ENCODE measurements around the gene LRMDA.

Gene LRMDA

DNA sequence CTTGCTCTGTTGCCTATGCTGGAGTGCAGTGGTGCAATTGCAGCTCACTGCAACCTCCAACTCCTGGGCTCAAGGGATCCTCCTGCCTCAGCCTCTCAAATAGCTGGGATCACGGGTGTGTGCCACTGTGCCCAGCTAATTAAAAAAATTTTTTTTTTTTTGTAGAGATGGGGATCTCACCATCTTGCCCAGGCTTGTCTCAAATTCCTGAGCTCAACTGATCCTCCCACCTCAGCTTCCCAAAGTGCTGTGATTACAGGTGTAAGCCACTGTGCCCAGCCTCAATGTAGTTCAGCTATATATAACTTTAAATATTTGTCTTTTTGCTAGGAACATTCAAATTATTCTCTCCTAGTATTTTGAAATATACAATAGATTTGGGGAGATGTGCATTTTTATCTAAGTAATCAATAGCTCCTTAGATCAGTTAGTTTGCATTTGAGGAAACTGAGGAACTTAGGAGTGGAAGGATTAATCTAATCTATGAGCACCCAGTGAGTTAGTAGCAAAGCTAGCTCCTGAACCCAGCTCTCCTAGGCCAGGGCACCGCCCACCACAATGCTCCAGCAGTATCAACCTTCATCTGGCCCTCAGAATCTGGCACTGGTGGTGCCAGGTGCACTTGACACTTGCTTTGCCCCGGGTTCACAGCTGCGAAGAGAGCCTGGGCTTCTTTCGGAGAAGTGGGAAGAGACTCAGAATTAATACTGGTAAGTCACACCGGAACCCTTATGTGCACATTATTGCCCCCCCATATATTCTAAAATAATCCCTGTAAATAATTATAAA, 5.9 kb upstream of the LRMDA start:
- DNase-seq, result no peak

GRCh38 chr10:75426880-75427279, 4.5 kb upstream of the LRMDA start:
- no peak for DNase-seq

- no peak for DNase-seq
These were observed 3.5 kb upstream of the LRMDA start for GRCh38 chr10:75427951-75428350.

DNA sequence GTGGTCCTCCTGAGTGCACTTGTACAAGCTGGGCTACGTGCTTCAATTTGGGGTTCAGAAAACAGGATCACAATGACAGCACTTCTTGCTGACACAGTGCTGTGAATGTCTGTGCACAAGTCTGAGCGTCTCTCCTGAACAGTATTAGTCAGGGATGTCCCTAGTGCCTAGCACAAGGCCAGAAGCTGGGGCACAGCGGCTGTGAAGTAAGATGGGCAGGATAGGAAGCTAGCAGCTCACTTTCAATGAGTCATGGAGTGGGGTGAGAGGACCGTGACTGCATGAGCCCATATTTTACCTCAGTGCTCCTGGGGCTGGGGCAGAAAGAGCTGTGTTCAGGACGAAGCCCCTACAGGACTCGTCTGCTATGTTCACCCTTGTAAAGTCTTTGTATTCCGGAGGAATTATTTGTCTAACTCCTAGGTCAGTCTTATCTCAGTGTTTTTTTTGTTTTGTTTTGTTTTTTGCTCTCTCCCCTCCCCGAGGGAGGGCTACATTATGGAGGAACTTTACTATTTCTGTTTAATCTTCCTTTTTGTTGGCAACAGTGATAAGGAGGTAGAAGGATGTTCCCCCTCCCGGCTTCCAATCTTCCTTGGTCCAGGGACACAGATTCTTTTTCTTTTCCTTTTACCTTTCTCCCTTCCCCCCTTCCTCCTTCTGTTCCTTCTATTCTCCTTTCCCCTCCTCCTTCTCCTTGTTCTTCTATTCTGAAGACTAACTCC, 2.8 kb upstream of the LRMDA start:
- no peak for DNase-seq

DNA sequence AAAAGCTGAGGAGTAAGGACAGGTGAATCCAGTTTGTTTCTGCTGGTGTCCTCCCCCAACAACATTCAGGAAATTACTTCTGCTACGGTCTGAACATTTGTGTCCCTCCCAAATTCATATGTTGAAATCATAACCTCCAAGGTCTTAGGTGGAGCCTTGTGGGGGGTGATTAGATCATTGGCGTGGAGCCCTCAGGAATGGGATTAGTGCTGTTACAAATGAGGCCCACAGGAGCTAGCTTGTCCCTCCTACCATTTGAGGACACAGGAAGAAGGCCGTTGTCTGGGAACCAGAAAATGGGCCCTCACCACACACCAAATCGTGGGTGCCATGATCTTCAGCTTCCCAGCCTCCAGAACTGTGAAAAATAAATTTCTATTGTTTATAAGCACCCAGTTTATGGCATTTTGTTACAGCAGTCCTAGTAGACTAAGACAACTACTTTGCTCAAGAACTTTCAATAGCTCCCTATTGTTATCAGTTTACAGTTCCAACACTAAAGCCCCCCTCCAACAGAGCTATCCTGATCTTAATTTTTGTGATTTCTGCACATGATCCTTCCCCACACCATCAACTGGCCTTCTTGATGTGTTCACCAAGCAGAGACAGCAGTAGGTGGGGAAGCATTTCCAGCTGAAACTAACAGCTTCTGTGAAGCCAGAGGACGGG, 2.1 kb upstream of the LRMDA start:
- DNase-seq, result no peak

GRCh38 chr10:75430000-75430763, 1.2 kb upstream of the LRMDA start:
- DNase-seq, result no peak

- DNase-seq, result no peak
These were observed 752 bp downstream of the LRMDA start for GRCh38 chr10:75432176-75432575.

DNA sequence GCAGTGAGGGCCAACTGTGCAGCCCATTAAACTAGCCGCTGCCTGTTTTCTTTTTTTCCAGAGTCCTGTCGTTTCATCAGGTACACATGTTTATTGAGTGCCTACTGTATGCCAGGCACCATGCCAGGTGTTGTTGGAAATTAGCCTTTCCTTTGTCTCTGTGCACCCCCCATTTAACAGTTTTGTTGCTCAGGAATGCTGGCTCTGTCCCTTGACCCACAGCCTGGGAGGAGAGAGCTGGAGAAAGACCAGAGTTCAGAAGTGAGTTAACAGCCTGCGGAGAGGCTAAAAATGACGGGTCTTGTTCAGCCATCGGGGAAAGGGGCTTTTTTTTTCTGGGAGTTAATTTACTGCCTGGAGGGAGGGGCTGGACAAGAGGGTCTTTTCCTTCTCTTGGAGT, 1.3 kb downstream of the LRMDA start:
- DNase-seq, result no peak

DNA sequence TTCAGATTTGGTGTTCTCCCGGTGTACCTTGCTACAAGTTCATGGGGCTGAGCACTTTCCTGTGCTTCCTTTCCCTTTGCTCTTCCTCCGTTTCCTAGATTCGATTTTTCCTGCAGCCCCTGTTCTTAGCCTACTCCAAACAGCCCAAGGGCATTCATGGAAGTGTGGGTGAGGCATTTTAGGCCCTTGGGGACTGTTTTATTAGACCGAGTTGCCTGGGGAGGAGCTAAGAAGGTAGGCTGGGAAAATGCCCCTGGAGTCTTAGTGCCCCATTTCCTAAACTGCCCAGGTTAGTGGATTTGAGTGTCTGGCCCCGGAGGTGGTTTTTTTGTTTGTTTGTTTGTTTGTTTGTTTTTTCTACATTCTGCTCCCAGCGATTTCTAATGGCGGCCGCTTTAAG, 1.8 kb downstream of the LRMDA start:
- no peak for DNase-seq

DNA sequence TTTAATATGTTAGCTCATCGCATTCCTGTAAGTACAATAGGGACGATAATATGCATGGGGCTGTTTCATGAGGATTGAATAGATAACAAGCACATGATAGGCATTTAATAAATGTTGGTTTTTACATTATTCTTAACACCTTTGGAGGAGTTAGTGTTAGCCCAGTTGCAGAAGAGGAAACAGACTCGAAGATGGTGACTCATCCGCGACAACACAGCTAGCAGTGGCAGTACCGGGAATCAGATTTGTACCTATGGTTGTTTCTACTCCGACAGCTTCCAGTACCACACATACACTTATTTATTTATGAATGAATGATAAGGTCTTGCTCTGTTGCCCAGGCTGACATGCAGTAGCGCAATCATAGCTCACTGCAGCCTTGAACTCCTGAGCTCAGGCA, 2.9 kb downstream of the LRMDA start:
- no peak for DNase-seq

GRCh38 chr10:75435291-75435690, 3.9 kb downstream of the LRMDA start:
- no peak for DNase-seq

DNA sequence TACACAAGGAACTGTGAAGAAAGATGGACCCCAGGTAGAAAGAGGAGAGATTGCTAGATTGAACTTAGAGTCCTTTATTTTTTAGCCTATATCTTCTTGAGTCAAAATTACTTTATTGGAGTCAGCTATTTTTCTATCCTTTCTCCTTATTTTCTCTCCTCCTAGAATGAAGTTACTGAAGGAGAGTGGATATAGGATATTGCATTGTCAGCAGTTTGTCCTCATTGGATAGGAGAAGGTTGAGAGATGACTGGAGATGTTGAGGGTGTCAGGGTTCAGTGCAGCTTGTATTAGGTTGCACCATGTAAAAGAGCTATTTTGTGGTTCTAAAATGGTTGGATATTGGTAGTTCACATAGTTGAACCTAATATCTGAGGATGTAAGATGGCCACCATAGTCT, 5.5 kb downstream of the LRMDA start:
- no peak for DNase-seq

DNA sequence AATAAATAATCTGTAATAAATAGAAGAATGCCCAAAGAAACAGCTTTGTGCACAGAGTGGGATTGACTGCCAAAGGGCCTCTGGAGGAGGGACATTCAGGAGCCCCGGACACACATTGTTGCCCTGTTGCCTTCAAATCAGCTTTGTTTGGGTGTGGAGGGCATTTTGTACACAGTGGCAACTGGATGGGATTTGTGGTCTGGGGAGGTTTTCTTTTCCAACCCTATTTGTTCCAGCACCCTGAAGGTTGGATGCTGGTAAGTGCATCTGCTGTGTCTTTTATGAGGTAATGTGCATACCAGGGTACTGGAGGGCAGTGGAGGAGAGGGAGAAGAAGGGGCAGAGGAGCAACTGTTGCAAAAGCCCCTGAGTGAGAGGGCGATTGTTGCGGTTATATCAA, 6.3 kb downstream of the LRMDA start:
- no peak for DNase-seq

- no peak for DNase-seq
These were observed 6.9 kb downstream of the LRMDA start for GRCh38 chr10:75438275-75438674.

GRCh38 chr10:75439811-75440210, 8.4 kb downstream of the LRMDA start:
- DNase-seq, result no peak

GRCh38 chr10:75440271-75440793, 8.9 kb downstream of the LRMDA start:
- no peak for DNase-seq

DNA sequence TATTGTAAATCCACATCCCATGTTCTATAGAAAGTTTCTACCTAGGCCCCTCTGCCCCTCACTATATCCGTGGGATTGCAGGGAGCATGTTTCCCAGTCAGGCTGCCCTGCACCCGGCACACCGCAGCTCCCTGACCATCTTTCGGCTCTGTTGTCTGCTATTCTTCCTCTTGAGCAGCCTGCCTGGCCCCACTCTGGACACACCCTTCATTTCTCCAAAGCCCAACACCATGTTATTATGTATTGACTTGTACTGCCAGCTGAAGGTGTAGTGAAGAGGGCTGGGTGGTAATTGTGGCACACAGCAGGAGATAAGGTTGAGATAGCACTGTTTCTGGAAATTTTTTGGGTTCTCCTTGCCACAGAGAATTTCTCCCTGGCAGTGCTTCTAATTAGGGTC, 9.8 kb downstream of the LRMDA start:
- DNase-seq, result no peak

DNA sequence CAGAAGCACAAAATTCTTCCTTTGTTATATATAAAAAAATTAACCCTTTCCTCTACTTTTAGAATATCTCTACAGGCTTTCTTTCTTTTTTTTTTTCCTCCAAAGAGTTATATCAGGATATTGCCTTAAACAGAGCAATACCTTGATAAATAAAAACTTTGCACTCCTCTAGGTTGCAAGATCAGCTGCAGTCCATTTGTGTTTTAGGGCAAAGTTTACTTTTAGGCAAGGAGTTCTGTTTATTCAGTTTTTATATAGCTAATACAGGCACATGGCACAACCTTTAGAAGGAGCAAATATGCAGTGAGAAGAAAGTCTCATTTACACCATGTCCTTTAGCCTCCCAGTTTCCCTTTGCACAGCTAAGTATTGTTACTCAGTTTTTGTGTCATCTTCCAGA, 10.3 kb downstream of the LRMDA start:
- no peak for DNase-seq

- no peak for DNase-seq
These were observed 11.9 kb downstream of the LRMDA start for GRCh38 chr10:75443362-75443761.

GRCh38 chr10:75444781-75445386, 13.5 kb downstream of the LRMDA start:
- DNase-seq, result no peak

- DNase-seq, result no peak
These were observed 15.1 kb downstream of the LRMDA start for GRCh38 chr10:75446508-75446907.

DNA sequence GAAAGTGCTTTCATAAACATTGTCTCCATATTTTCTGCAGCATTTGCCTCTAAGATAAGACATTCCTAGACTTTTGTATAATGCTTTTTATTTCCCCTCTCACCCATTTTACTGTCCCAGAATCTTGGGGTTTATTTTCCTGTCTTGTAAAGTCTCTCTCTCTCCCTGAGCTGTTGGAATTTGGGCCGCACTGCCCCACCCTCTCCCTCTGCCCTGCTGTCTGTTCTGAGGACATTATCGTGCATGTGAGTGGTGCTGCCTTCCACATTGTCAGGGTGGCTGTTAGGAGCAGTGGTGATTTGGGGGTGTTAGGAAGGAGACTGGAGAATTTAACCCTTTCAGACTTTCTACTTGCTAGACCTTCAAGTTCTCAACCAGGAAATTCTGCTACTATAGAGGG, 16.7 kb downstream of the LRMDA start:
- no peak for DNase-seq

Measured in activated CD8-positive, alpha-beta memory T cell treated with anti-CD3 and anti-CD28 coated beads for 24 hours (primary cell).